Ectodermal cell (in vitro differentiated cells): Measurements from ENCODE around the gene UGT1A1.

Experiments used
- H3K27ac ChIP-seq: 2 replicates; pipeline ENCODE4 v1.7.0; 2013; ENCODE audit warnings: mild to moderate bottlenecking, low read depth, low read length; ENCODE audit not compliant: insufficient read depth, poor library complexity, severe bottlenecking
- H3K27me3 ChIP-seq: 2 replicates; pipeline ENCODE4 v1.7.0; 2013; ENCODE audit warnings: mild to moderate bottlenecking, low read length; ENCODE audit not compliant: insufficient read depth, control insufficient read depth, poor library complexity, severe bottlenecking
- H3K36me3 ChIP-seq: one replicate; pipeline ENCODE4 v1.7.0; 2013; ENCODE audit warnings: low read length; ENCODE audit not compliant: control insufficient read depth, insufficient read depth
- H3K4me1 ChIP-seq: one replicate; pipeline ENCODE4 v1.7.0; 2013; ENCODE audit warnings: low read length; ENCODE audit not compliant: control insufficient read depth, insufficient read depth
- H3K4me3 ChIP-seq: 2 replicates; pipeline ENCODE4 v1.7.0; 2013; ENCODE audit warnings: low read depth, low read length, control low read depth; ENCODE audit not compliant: insufficient read depth
- H3K9me3 ChIP-seq: 2 replicates; pipeline ENCODE4 v1.7.0; 2013; ENCODE audit warnings: mild to moderate bottlenecking, low read length, moderate library complexity; ENCODE audit not compliant: control insufficient read depth
- WGBS, 2 experiments: methylation state at CpG; one replicate each; pipeline ENCODE4 v1.1.7; 2013; ENCODE audit warnings: missing lambda C conversion rate in 2 of 2; 5-methylcytosine and 5-hydroxymethylcytosine counted together

Gene UGT1A1

DNA sequence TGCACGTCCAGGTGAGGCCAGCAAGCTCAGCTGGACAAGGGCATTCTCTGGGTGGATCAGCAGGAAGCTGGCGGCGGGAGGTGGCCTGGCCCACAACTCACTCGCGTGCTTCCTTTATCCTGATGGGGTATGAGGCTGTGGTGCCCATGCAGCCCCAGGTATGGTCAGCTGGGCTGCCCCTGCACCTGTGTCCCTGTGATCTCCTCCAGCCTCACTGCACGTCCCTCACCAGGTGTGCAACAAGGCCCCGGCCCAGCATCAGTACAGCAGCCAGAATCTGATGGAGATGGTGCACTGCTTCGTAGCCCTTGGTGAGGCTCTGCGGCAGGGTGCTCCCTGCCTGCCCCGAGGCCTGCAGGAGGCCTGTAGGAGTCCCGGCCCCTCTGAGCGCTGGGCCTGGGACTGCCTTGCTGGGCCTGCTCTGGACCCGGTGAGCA lies 35.7 kb downstream of the UGT1A1 start:
- 93 to 94% methylated on average over 13 of the region's 13 CpGs for WGBS, 2 experiments
- no peak overlapping the region for H3K27ac ChIP-seq
- H3K27me3 ChIP-seq: no peaks in the 10 kb centered on the region
- H3K9me3 ChIP-seq: no peaks in the 10 kb centered on the region
- H3K4me1 ChIP-seq: no peaks in the 10 kb centered on the region
- no peaks in the 10 kb centered on the region for H3K36me3 ChIP-seq
- H3K4me3 ChIP-seq: no peak overlapping the region

DNA sequence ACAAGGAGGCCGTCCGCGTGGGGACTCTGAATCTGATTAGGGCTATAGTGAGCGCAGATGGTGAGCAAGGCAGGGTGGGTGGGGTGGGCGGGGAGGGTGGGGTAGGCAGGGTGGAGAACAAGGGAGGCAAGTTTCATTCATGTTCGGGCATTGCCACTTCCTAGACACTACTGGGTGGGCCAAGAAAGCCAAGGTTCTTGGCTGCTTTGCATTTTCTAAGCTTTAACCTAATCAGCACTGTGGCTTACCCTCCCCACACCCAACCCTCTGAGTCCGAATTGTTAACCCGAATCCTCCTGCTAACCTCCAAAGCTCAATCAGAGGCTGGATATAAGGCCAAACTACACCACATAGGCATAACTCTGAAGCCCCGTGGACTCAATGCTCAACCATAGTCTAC lies 36.2 kb downstream of the UGT1A1 start:
- no peaks in the 10 kb centered on the region for H3K9me3 ChIP-seq
- no peak overlapping the region for H3K4me3 ChIP-seq
- no peaks in the 10 kb centered on the region for H3K4me1 ChIP-seq
- no peaks in the 10 kb centered on the region for H3K36me3 ChIP-seq
- no peaks in the 10 kb centered on the region for H3K27me3 ChIP-seq
- 92 to 93% methylated on average over 9 of the region's 9 CpGs for WGBS, 2 experiments
- H3K27ac ChIP-seq: no peak overlapping the region

DNA sequence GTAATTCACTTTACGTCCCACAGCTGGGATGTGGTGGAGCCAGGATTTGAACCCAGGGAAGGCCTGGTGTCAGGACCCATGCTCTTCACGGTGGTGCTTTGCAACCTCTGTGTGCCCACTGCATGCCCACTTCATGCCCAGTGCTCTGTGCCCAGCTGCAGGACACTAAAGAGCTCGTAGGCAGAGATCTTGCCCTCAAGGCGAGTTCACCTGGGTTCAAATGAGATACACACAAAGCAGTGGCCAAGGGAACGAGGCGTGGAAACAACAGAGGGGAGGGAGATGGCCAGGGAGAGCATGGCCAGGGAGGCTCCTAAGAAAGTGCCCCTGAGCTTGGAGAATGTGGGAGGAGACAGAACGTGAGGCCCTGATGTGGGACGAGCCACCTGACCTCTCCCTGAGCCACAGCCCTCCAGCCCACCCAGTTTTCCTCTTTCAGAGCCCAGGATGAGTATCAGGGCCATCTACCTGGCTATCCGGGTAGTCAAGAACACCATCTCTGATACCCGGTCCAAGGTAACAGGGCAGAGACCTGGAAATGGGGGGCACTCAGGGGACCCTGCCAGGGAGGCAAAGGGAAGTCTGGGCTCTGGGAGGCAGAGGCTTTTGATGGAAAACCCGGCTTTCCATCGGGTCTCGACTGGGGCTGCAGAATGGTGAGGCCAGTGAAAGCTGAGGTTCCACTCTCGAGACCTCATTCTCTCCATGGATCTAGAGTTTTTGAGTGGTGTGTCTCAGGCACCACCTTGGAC lies 38.4 kb downstream of the UGT1A1 start:
- no peak overlapping the region for H3K27ac ChIP-seq
- WGBS, 2 experiments: 91 to 93% methylated on average over 14 of the region's 14 CpGs
- H3K4me3 ChIP-seq: no peak overlapping the region
- no peaks in the 10 kb centered on the region for H3K36me3 ChIP-seq
- H3K9me3 ChIP-seq: no peaks in the 10 kb centered on the region
- no peaks in the 10 kb centered on the region for H3K4me1 ChIP-seq
- H3K27me3 ChIP-seq: no peaks in the 10 kb centered on the region

DNA sequence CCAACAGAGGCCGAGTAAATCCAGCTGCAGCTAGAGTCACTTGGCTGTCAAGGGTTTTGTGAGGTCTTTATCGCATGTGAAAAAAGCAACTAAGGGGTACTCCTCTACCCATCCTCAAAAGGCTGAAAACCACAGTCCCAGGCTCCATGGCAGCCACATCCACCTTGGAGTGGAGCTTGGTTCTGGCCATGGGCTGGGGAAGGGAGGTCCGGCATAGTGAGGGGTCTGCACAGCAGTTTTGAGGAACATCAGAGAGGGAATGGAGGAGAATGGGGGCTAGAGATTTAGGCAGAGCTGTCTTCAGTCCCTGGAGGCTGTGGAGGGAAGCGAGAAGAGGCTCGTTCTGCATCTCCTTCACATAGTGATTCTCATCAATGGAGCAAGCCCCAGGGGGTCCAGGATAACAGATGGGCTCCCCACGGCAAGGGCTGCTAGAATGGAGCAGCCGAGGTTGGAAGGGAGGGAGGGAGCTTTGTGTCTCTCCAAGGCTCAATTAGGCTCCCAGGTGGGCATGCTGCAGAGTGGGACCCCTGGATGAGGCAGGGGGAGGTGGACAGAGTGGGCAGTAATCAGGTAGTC lies 39.1 kb downstream of the UGT1A1 start:
- H3K4me1 ChIP-seq: no peaks in the 10 kb centered on the region
- no peaks in the 10 kb centered on the region for H3K9me3 ChIP-seq
- no peak overlapping the region for H3K4me3 ChIP-seq
- no peaks in the 10 kb centered on the region for H3K36me3 ChIP-seq
- 62 to 64% methylated on average over 7 of the region's 7 CpGs for WGBS, 2 experiments
- no peaks in the 10 kb centered on the region for H3K27me3 ChIP-seq
- H3K27ac ChIP-seq: no peak overlapping the region

DNA sequence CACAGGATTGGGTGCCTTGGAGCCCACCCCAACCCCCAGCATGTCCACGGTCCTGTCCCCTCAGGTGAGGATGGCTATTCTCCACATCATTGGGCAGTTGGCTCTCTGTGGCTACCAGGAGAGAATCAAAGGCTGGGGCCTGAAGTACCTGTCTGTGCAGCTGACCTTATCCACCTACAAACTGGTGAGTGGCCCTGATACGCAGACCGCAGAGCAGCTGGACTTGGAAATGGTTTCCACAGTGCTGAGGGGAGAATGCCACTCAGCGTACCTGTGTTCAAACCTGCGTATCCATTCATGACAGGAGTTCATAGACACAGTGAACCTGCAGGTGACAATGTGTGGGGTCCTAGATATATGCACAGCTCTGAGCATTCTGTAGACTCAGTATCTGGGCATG lies 39.6 kb downstream of the UGT1A1 start:
- no peaks in the 10 kb centered on the region for H3K4me1 ChIP-seq
- H3K4me3 ChIP-seq: no peak overlapping the region
- no peaks in the 10 kb centered on the region for H3K9me3 ChIP-seq
- WGBS, 2 experiments: 75 to 76% methylated on average over 5 of the region's 5 CpGs
- H3K27me3 ChIP-seq: no peaks in the 10 kb centered on the region
- H3K27ac ChIP-seq: no peak overlapping the region
- no peaks in the 10 kb centered on the region for H3K36me3 ChIP-seq

DNA sequence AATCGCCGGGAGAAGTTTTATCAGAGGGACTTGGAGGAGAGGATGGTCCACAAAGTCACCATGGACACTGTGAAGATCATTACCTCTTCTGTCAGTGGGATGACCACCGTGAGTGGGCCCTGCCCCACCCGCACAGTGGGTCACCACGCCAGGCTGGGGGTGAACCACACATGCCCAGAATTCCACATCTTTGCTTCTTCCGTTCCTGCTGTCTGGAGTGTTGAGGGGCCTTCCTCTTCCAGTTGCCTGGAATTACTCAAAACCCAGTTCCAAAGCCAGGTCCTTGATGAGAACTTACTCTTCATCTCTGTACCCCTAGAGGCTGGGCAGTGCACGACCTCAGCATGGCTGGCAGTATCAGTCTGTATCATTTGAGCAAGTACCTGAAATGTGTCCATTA lies 40.1 kb downstream of the UGT1A1 start:
- Histone ChIP-seq H3K4me3 (no peak overlapping the region), H3K36me3 (no peaks in the 10 kb centered on the region), H3K27me3 (no peaks in the 10 kb centered on the region), H3K9me3 (no peaks in the 10 kb centered on the region), H3K4me1 (no peaks in the 10 kb centered on the region), H3K27ac (no peak overlapping the region)
- WGBS, 2 experiments: 92 to 93% methylated on average over 7 of the region's 7 CpGs

DNA sequence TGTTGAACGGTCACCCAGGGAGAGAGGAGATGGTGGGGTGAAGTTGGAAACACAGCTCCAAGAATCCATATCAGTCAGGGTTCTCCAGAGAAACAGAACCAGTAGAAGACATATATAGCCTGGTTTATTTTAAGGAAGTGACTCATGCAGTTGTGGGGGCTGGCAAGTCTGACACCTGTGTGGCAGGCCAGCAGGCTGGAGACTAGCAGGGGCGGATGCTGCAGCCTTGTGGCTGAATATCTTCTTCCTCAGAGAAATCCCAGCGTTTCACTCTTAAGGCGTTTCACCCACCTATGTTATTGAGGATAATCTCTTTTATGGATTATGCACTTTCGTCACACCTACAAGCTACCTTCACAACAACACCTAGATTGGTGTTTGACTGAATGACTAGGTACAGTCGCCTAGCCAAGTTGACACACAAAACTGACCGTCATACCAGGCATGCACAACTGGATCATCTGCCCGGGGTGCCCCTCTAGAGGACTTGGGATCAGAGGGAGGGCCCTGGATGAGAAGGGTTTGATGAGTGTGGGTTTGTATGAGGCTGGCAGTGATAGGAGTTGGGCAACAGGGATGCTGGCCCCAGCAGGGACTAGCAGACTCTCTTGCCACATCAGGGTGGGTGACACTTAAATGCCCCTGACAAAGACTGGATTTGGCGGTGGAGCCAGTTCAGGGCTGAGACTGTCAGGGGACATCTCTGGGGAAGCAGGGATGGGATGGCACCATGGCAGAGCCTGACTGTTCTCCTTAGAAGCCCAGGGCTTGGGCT lies 41.5 kb downstream of the UGT1A1 start:
- Histone ChIP-seq H3K4me1 (no peaks in the 10 kb centered on the region), H3K36me3 (no peaks in the 10 kb centered on the region), H3K9me3 (no peaks in the 10 kb centered on the region), H3K27me3 (no peaks in the 10 kb centered on the region), H3K27ac (no peak overlapping the region), H3K4me3 (no peak overlapping the region)
- WGBS, 2 experiments: 89 to 96% methylated on average over 8 to 9 of the region's 9 CpGs

DNA sequence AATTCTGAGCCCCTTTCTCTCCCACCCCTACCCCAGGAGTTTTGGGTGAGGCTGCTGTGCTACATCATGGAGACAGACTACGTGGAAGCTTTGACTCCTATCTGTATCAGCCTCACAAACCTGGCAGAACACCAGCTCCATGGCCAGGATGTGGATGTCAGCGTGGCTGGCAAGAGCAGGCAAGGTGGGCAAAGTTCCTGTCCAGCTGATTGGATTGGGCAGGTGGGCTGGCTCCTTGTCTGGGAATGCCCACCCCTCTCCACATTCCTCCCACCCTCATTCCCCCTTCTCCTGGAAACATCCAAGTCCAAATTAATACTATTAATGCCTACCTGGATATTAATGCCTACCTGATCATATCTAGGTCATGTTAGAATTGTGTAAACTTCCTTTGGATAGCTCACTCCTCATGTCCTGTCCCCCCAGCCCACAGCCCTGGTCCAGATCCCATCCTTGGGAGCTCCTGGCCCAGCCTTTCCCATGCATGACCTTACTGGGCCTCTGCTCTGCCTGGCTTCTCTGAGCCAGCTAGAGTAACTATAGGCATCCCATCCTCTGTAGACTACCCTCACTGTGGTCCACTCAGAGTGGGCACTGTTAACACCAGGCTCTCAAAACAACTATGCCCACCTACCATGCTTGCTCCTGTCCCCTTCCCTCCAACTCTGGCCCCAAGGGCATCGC lies 42.2 kb downstream of the UGT1A1 start:
- no peak overlapping the region for H3K27ac ChIP-seq
- 87 to 88% methylated on average over 3 of the region's 3 CpGs for WGBS, 2 experiments
- no peak overlapping the region for H3K4me3 ChIP-seq
- no peaks in the 10 kb centered on the region for H3K27me3 ChIP-seq
- H3K36me3 ChIP-seq: no peaks in the 10 kb centered on the region
- H3K4me1 ChIP-seq: no peaks in the 10 kb centered on the region
- H3K9me3 ChIP-seq: no peaks in the 10 kb centered on the region

DNA sequence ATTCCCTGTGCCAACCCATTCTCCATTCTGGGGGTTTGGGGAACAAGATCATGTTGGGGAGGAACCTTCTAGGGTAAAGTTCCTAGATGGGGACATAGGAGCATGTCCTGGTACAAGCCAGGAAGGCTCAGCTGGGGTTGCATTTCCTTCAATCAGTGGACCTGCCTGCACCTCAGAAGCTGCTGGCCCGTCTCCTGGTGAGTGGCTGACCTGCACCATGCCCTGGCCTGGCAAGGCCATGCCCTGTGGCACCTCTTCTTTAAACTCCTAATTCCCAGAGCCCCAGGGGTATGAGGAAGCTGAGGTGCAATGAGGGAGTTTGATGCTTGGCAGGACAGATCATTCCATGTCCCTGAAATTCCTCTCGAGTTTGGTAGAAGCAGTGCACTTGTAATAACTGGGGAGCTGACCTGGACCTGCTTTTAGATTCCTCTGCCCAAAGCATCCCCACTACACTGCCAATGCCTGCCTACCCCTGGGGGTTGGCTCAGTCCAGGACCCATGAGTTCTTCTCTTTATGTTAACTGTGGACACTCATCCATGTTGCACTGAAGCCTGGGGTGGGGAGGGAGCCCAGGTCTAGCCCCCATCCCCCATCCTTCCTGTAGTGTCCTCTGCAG lies 43.3 kb downstream of the UGT1A1 start:
- no peaks in the 10 kb centered on the region for H3K9me3 ChIP-seq
- no peaks in the 10 kb centered on the region for H3K4me1 ChIP-seq
- WGBS, 2 experiments: 78 to 89% methylated on average over 2 of the region's 2 CpGs
- H3K4me3 ChIP-seq: no peak overlapping the region
- no peaks in the 10 kb centered on the region for H3K36me3 ChIP-seq
- no peaks in the 10 kb centered on the region for H3K27me3 ChIP-seq
- no peak overlapping the region for H3K27ac ChIP-seq
